ENCODE results near the gene PSMC4.

The PSMC4 gene

GRCh38 chr19:39987596-39987995 is 16.6 kb downstream of the PSMC4 start:
- Histone ChIP-seq H3K79me2 (ENCODE audit: control insufficient read depth, insufficient read depth, low read length, unreplicated experiment) (peaks cover 2% of the 10 kb centered on the region), H3K27ac (ENCODE audit: low read depth, low read length) (no peak overlapping the region), H3K36me3 (ENCODE audit: insufficient read depth, low read length) (peaks cover 10% of the 10 kb centered on the region), H3K27me3 (ENCODE audit: insufficient read depth, low read length) (no peaks in the 10 kb centered on the region), H3K4me3 (ENCODE audit: low read depth, low read length) (no peak overlapping the region), H2AFZ (ENCODE audit: low read length, unreplicated experiment) (no peak overlapping the region), H3K4me1 (ENCODE audit: control insufficient read depth, insufficient read depth, low read length, unreplicated experiment) (no peaks in the 10 kb centered on the region)

DNA sequence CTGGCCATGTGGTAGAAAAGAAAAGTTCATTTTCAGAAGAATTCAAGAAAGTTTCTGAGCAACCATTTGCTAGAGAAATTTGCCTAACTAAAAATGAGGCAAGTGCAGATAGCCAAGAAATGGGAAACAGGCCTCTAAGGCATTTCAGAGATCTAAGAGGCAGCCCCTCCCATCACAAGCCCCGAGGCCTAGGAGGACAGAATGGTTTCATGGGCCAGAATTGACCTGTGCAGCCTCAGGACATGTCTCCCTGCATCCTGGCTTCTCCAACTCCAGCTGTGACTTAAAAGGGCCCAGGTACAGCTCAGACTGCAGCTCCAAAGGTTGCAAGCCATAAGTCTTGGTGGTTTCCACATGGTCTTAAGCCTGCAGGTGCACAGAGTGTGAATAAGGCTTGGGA is 22.6 kb downstream of the PSMC4 start:
- Histone ChIP-seq H3K36me3 (ENCODE audit: insufficient read depth, low read length) (no peaks in the 10 kb centered on the region), H3K4me3 (ENCODE audit: low read depth, low read length) (no peak overlapping the region), H3K27me3 (ENCODE audit: insufficient read depth, low read length) (no peaks in the 10 kb centered on the region), H2AFZ (ENCODE audit: low read length, unreplicated experiment) (no peak overlapping the region), H3K27ac (ENCODE audit: low read depth, low read length) (no peak overlapping the region), H3K79me2 (ENCODE audit: control insufficient read depth, insufficient read depth, low read length, unreplicated experiment) (peaks cover 10% of the 10 kb centered on the region), H3K4me1 (ENCODE audit: control insufficient read depth, insufficient read depth, low read length, unreplicated experiment) (peaks cover 12% of the 10 kb centered on the region)

DNA sequence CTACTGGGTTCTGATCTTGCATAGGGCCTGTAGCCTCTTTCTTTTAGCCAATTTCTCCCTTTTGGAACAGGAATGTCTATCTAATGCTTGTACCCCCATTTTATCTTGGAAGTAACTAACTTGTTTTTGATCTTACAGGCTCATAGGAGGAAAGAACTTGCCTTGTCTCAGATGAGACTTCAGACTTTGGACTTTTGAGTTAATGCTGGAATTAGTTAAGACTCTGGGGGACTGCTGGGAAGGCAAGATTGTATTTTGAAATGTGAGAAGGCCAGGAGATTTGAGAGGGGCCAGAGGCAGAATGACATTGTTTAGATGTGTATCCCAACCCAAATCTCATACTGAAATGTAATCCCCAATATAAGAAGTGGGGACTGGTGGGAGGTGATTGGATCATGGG is 23.4 kb downstream of the PSMC4 start:
- H3K4me1 ChIP-seq (ENCODE audit: control insufficient read depth, insufficient read depth, low read length, unreplicated experiment): peaks cover 15% of the 10 kb centered on the region
- H3K4me3 ChIP-seq (ENCODE audit: low read depth, low read length): no peak overlapping the region
- H3K27ac ChIP-seq (ENCODE audit: low read depth, low read length): no peak overlapping the region
- no peaks in the 10 kb centered on the region for H3K27me3 ChIP-seq (ENCODE audit: insufficient read depth, low read length)
- H3K36me3 ChIP-seq (ENCODE audit: insufficient read depth, low read length): no peaks in the 10 kb centered on the region
- no peak overlapping the region for H2AFZ ChIP-seq (ENCODE audit: low read length, unreplicated experiment)
- H3K79me2 ChIP-seq (ENCODE audit: control insufficient read depth, insufficient read depth, low read length, unreplicated experiment): peaks cover 10% of the 10 kb centered on the region

DNA sequence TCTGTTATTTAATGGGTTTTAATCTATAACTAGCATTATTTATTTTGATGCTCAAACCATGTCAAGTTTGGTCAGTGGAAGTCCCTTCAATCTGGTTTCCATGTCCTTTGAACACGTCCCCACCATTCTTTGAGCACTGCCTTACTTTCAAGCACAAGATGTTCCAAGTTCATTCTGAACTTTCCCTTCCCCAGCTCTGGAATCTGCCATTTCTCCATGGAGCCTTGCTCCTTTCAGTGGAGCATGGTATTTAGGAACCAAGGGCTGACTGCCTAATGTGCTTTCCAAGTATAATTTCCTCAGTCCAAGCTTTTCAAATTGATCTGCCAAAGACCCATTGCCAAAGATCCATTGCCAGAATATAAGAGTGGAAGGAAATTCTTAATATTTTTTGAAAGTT is 24.8 kb downstream of the PSMC4 start:
- Histone ChIP-seq H2AFZ (ENCODE audit: low read length, unreplicated experiment) (no peak overlapping the region), H3K4me3 (ENCODE audit: low read depth, low read length) (peak overlapping the region; percentile 87), H3K4me1 (ENCODE audit: control insufficient read depth, insufficient read depth, low read length, unreplicated experiment) (peaks cover 15% of the 10 kb centered on the region), H3K79me2 (ENCODE audit: control insufficient read depth, insufficient read depth, low read length, unreplicated experiment) (peaks cover 10% of the 10 kb centered on the region), H3K27me3 (ENCODE audit: insufficient read depth, low read length) (no peaks in the 10 kb centered on the region), H3K27ac (ENCODE audit: low read depth, low read length) (peak overlapping the region; percentile 94; the same call in 1 of the 2 replicates), H3K36me3 (ENCODE audit: insufficient read depth, low read length) (no peaks in the 10 kb centered on the region)

GRCh38 chr19:39996218-39996810 is 25.3 kb downstream of the PSMC4 start:
- Histone ChIP-seq H2AFZ (ENCODE audit: low read length, unreplicated experiment) (peak overlapping the region; percentile 57), H3K4me1 (ENCODE audit: control insufficient read depth, insufficient read depth, low read length, unreplicated experiment) (peaks cover 15% of the 10 kb centered on the region), H3K79me2 (ENCODE audit: control insufficient read depth, insufficient read depth, low read length, unreplicated experiment) (peaks cover 10% of the 10 kb centered on the region), H3K36me3 (ENCODE audit: insufficient read depth, low read length) (no peaks in the 10 kb centered on the region), H3K27ac (ENCODE audit: low read depth, low read length) (peak overlapping the region; percentile 94), H3K27me3 (ENCODE audit: insufficient read depth, low read length) (no peaks in the 10 kb centered on the region), H3K4me3 (ENCODE audit: low read depth, low read length) (peak overlapping the region; percentile 87)

DNA sequence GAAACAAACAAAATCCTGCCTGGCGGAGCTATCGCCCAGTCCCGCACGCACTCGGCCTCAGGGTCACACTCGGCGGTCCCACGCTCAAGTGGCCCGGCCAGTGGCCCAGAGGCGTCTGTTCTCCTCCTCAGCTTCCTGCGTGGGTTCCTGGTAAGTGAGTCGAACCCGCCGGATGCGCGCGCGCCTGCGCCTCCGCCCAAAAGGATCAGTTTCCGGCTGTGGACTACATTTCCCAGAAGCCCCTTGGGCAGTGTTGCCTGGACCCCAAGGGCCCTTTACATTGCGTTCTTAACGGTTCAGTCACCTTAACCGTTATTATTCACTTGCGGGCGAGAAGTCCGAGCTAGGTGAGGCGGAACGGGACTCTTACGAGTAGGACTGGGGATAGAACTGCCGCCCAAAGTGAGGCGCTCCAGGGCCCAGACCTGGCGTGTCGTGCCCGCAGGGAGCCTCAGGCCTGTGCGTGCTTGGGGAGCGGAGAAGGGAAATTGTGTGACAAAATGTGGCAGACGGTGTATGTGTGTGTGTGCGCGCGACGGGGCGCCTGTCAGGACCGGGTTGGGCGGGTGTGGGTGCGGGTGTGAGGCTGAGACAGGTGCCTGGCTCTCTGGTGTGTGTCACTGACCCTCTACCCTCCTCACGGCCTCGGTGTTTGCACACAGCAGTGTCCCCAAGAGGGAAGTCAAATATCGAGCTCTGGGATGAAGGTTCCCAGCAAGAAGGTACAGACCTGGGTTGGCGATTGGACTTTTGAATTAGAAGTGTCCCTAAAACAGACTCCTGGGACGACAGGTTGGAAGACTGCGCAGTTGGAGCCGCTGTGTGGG is 26.1 kb downstream of the PSMC4 start, which contains the start of gene ZNF546:
Gene ZNF546, plus strand, starts transcription at position 250 of the 827 bp plus-strand sequence. CDS start 1,267 bp downstream, outside the sequence.
- Histone ChIP-seq H2AFZ (ENCODE audit: low read length, unreplicated experiment) (peak within 1 kb of the TSS; percentile 57), H3K4me1 (ENCODE audit: control insufficient read depth, insufficient read depth, low read length, unreplicated experiment) (peaks cover 15% of the 10 kb centered on the region), H3K4me3 (ENCODE audit: low read depth, low read length) (peak within 1 kb of the TSS; percentile 87), H3K27ac (ENCODE audit: low read depth, low read length) (peak within 1 kb of the TSS; percentile 94), H3K79me2 (ENCODE audit: control insufficient read depth, insufficient read depth, low read length, unreplicated experiment) (peaks cover 10% of the 10 kb centered on the region), H3K27me3 (ENCODE audit: insufficient read depth, low read length) (no peaks in the 10 kb centered on the region), H3K36me3 (ENCODE audit: insufficient read depth, low read length) (no peaks in the 10 kb centered on the region)

DNA sequence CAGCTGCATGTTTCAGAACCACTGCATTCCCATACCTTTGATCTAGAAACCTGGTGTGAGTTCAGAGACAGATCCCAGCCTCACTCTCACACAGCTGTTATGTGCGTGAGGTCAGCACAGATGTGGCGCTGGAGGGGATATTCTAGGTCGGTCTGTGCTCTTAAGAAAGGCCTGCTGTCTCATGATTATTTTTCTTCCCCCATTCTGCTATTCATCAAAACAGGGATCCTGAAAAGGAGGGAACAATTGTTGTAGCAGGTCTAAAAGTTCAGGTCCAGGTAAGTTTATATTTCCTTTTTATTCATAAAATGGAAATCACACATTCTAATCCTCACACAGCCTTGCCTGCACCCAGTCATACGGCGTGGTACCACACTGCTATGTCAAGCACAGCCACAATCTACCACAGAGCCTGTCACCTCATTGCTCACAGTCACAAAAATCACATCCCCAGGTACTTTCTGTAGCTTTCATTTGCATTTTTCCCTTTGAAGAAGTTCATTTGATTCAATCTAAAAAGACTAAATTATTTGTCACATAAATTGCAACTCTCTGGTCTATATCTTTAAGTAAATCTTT is 26.8 kb downstream of the PSMC4 start:
- Histone ChIP-seq H3K4me1 (ENCODE audit: control insufficient read depth, insufficient read depth, low read length, unreplicated experiment) (peaks cover 15% of the 10 kb centered on the region), H3K36me3 (ENCODE audit: insufficient read depth, low read length) (no peaks in the 10 kb centered on the region), H3K27me3 (ENCODE audit: insufficient read depth, low read length) (no peaks in the 10 kb centered on the region), H3K4me3 (ENCODE audit: low read depth, low read length) (peak overlapping the region; percentile 87), H3K79me2 (ENCODE audit: control insufficient read depth, insufficient read depth, low read length, unreplicated experiment) (peaks cover 10% of the 10 kb centered on the region), H3K27ac (ENCODE audit: low read depth, low read length) (peak overlapping the region; percentile 94), H2AFZ (ENCODE audit: low read length, unreplicated experiment) (peak overlapping the region; percentile 57)

GRCh38 chr19:39998501-39998900 is 27.5 kb downstream of the PSMC4 start:
- peaks cover 10% of the 10 kb centered on the region for H3K79me2 ChIP-seq (ENCODE audit: control insufficient read depth, insufficient read depth, low read length, unreplicated experiment)
- no peaks in the 10 kb centered on the region for H3K27me3 ChIP-seq (ENCODE audit: insufficient read depth, low read length)
- no peak overlapping the region for H3K4me3 ChIP-seq (ENCODE audit: low read depth, low read length)
- H3K36me3 ChIP-seq (ENCODE audit: insufficient read depth, low read length): no peaks in the 10 kb centered on the region
- peaks cover 15% of the 10 kb centered on the region for H3K4me1 ChIP-seq (ENCODE audit: control insufficient read depth, insufficient read depth, low read length, unreplicated experiment)
- peak overlapping the region; percentile 94 for H3K27ac ChIP-seq (ENCODE audit: low read depth, low read length)
- no peak overlapping the region for H2AFZ ChIP-seq (ENCODE audit: low read length, unreplicated experiment)

- Histone ChIP-seq H3K36me3 (ENCODE audit: insufficient read depth, low read length) (peaks cover 28% of the 10 kb centered on the region), H3K4me1 (ENCODE audit: control insufficient read depth, insufficient read depth, low read length, unreplicated experiment) (peaks cover 16% of the 10 kb centered on the region), H3K27me3 (ENCODE audit: insufficient read depth, low read length) (no peaks in the 10 kb centered on the region), H3K79me2 (ENCODE audit: control insufficient read depth, insufficient read depth, low read length, unreplicated experiment) (no peaks in the 10 kb centered on the region), H3K27ac (ENCODE audit: low read depth, low read length) (peak overlapping the region; percentile 91), H2AFZ (ENCODE audit: low read length, unreplicated experiment) (no peak overlapping the region), H3K4me3 (ENCODE audit: low read depth, low read length) (no peak overlapping the region)
Observed at GRCh38 chr19:40005691-40006272, 34.8 kb downstream of the PSMC4 start.

DNA sequence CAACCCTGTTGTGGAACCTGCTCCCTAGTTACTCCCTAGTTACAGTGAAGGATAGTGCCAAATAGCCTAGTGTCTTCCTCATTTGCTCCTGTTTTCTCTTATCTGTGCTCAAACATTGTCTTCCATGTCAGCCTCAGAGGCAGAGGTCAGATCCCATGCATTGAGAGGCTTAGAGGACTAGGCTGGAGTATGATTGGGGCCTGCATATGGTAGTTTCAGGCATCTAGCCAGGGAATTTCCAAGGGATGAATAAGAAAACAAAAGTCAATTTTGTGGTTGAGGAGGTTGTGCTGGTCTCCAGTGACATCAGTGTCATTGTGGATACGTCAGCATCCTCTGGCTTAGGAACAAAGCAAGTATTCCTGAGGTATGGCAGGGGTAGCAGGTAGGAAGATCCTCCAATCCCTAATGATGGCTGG is 35.3 kb downstream of the PSMC4 start:
- no peaks in the 10 kb centered on the region for H3K27me3 ChIP-seq (ENCODE audit: insufficient read depth, low read length)
- H3K4me1 ChIP-seq (ENCODE audit: control insufficient read depth, insufficient read depth, low read length, unreplicated experiment): peaks cover 16% of the 10 kb centered on the region
- H3K4me3 ChIP-seq (ENCODE audit: low read depth, low read length): no peak overlapping the region
- no peak overlapping the region for H2AFZ ChIP-seq (ENCODE audit: low read length, unreplicated experiment)
- H3K27ac ChIP-seq (ENCODE audit: low read depth, low read length): peak overlapping the region; percentile 91
- H3K79me2 ChIP-seq (ENCODE audit: control insufficient read depth, insufficient read depth, low read length, unreplicated experiment): no peaks in the 10 kb centered on the region
- peaks cover 28% of the 10 kb centered on the region for H3K36me3 ChIP-seq (ENCODE audit: insufficient read depth, low read length)

Measured in ACC112 (cell line).